Activated gamma-delta T cell treated with Interleukin-2 at 50 U/mL for 16 hours (primary cell): ENCODE data around the gene EIF4G3.
"Not testable (repeated sequence)": the region's sequence is repeated elsewhere in the genome, so short reads cannot be mapped to it uniquely, and the experiment has no call there.

Experiments used
- DNase-seq: peaks from one replicate; pipeline ENCODE4 v3.0.0-alpha.2; 2020

The EIF4G3 gene

DNA sequence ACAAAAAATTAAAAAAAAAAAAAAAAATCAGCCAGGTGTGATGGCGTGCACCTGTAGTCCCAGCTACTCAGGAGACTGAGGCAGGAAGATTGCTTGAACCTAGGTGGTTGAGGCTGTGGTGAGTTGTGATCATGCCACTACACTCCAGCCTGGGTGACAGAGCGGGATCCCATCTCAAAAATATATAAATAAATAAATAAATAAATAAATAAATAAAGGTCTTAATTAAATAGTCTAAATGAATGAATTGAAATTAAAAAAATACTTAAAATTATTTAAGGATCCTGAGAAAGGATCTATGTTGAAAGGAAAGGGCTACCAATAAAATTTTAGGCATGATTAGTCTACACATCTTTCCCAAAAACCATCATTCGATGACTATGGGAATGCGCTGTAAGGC is 322.2 kb downstream of the EIF4G3 start:
- no peak for DNase-seq

DNA sequence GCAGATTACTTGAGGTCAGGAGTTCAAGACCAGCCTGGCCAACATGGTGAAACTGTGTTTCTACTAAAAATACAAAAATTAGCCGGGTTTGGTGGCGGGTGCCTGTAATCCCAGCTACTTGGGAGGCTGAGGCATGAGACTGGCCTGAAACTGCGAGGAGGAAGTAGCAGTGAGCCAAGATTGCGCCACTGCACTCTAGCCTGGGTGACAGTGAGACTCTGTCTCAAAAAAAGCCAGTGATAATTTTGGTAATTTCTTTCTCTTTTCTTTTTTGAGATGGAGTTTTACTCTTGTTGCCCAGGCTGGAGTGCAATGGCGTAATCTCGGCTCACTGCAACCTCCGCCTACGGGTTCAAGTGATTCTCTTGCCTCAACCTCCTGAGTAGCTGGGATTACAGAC is 324.9 kb downstream of the EIF4G3 start:
- not testable (repeated sequence) for DNase-seq

DNA sequence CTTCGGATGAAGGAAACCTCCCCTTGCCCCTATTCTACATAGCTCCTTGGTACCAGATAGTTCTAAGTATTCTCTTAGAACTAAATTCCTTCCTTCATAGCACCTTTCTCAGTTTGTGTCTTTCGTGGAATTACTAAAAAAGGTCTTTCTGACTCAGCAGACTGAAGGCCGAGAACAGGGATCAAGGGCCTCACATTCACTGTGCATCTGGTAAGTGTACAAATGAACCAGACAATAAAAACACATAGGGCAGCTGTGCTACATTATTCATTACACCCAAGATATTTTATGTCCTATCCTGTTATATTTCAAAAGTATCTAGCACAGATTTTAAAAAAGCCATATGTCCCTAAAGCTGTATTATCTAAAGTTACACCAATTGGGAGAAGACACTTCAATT is 326.7 kb downstream of the EIF4G3 start:
- DNase-seq = no peak

DNA sequence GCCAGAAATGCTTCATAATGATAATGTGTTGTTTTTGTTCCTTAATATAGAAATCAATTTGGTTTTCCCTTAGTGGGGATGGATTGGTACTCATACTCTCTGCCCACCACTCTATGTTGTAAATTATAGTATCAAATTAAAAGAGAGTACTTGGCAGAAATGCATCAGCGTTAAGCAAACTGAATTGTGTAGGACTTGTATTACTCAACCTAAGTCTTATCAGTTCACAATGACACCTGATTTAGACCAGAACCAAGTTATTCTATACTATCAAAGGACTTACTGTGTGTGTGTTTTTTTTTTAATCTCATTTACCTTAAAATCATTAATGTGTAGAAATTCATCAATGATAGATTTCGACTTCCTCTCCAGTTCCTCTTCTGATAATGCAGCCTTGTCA is 327.6 kb downstream of the EIF4G3 start:
- no peak for DNase-seq

DNA sequence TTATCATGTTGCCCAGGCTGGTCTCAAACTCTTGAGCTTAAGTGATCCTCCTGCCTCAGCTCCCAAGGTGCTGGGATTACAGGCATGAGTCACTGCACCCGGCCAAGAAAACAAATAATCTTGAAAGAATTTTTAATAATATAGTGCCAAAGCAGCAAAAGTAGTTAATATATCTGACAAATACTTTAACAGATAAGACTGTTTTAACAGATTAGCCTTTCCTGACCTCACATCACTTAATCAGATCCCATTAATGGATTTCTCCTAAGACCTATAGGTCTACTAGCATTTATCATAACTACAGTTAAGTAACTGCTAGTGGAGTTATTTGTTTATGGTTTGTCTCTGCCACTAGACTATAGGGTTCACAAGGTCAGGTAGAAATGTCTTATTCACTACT is 328.5 kb downstream of the EIF4G3 start:
- no peak for DNase-seq

DNA sequence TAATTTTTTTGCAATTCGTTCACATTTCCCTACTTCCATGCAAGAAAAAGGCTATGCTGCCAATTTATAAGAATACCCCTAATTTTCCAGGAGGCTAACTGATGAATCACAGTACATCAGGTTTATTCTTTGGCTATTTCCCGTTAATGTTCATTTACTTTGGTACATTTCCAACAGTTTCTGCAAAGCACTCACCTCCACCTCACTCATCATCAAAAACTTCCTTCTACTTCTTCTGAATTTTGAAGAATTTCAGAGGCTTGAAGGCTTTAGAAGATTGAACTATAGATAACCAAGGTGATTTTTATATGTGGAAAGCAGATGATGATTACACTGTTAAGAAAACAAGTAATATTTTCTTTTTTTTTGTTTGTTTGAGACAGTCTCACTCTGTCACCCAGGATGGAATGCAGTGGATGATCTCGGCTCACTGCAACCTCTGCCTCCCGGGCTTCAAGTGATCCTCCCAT is 329.1 kb downstream of the EIF4G3 start:
- DNase-seq = no peak

DNA sequence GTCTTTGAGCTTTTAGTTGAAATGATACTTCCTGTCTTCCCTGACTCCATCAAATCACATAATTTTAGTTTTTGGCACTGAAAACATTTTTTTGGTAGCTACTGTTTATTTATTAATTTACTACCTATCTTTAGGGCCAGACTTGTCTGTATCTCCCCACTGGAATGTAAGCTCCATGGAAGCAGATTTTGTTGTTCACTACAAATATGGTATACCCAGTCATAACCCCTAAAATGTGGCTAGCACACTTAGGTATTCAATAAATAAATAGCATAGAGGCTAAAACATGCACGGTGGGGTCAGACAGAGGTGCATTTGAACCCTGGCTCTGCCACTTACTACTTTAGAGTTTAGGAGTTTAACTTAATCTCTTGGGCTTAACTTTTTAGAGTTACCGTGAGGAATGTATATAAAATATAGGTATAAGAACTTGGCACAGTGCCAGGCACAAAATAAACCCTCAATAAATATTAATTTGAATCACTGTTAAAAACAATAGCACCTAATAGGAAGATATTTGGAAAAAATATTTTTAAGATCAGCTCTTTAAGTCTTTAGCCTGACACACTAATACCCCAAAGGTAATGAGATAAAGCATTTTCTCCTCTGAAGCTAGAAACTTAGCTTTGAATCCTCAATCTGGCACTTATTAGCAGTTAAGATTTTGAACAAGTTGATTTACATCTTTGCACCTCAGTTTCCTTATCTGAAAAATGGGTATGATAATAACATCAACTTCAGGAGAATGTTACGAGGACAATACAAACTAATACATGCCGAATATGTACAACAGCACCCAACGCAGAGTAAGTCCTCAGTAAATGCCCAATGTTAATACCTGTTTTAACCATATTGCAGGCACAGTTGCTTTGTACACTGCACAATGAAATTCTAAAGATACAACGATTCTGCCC is 330.0 kb downstream of the EIF4G3 start:
- DNase-seq = no peak

DNA sequence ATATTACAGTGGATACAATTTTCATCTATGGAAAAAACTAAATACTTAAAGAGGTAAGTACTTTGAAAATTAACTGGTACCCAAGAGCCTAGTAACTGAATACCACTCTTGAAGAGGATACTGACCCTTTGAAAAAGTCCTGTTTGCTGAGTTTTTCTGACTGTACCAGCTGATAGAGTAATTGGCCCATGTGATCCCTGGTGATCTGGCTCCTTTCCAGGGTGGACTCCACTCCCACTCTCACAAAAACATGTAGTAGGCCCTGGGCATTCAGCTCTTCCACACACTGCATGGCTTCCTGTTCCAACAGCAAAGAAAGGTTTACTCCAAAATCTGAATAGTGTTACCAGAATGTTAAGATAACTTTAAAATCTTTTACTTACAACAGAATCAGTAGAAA is 336.0 kb downstream of the EIF4G3 start:
- DNase-seq = no peak

DNA sequence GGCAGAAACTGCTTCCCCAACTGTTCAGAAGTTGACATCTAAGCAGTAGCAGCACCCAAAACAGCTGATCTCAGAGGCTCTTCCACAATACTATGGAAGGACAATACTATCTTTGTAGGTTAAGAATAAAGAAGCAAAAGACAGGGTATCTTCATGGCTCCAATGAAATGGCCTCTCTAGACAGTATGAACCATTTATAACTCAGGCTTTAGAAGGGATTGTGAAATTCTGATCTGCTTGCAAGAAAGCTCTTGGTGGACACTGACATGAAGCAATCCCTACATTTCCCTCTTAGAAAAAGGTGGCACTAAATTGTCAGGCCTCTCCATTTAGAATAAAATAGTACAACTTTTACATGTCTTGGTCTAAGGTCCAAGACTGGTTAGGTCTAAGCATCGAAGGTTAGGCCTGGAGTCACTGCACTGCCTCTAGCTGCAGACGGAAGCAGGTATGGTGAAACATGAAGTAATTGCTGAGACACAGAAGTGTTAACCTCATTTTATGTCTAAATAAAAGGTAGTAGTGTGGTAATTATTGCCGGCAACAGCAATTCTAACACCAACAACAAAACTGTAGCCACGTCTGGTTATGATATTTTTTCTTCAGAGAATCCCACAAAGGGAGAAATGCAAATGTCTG is 339.0 kb downstream of the EIF4G3 start:
- no peak for DNase-seq

DNA sequence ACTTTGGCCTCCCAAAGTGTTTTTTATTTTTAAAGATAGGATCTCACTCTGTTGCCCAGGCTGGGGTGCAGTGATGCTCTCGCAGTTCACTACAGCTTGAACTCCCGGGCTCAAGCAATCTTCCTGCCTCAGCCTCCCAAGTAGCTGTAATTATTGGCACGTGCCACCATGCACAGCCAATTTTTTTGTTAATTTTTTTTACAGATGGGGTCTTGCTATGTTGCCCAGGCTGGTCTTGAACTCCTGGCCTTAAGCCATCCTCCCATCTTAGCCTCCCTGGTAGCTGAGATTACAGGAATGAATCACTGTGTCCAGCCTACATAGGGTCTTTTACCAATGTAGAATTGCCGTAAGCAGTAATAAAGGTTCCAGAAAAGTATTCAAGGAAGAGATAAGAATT is 340.5 kb downstream of the EIF4G3 start:
- DNase-seq = no peak

DNA sequence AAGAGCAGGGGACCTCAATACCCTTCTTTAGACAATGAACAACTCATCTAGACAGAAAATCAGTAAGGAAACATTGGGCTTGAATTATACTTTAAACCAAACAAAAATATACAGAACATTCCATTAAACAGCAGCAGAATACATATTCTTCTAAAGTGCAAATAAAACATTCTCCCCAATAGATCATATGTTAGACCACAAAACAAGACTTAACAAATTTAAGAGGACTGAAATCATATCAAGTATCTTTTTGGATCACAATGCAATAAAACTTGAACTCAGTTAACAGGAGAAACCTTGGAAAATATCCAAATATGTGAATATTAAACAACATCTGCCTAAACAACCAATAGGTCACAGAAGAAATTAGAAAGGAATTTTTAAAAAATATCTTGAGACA is 341.9 kb downstream of the EIF4G3 start:
- DNase-seq = no peak

DNA sequence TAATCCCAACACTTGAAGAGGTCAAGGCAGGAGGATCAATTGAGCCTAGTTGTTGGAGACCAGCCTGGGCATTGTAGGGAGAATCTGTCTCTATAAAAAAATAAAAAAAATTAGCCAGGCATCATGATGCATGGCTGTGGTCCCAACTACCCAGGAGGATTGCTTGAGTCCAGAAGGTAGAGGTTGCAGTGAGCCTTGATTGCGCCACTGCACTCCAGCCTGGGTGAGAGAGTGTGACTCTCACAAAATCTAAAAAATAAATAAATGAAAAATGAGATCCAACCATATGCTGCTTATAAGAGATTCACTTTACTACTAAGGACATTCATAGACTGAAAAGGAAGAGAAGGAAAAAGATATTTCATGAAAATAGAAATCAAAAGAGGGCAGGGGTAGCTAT is 342.5 kb downstream of the EIF4G3 start:
- no peak for DNase-seq

DNA sequence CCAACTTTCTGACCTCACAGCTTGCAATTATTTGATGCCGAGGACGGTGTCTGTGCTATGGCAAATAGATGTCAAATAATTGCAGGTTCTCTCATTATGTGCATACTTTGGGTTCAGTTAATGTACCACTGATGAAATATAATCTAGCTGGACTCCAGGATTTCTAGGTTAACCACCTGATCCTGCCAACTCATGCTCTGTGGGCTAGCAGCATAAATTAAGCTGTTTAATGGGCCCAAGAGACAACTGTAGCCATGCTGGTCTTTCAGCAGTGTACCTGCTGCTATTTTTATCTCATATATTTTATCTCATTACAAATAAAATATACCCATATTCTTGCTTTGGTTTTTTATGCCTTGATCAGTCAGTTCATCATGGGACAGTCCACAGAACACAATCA is 346.3 kb downstream of the EIF4G3 start:
- DNase-seq = no peak

DNA sequence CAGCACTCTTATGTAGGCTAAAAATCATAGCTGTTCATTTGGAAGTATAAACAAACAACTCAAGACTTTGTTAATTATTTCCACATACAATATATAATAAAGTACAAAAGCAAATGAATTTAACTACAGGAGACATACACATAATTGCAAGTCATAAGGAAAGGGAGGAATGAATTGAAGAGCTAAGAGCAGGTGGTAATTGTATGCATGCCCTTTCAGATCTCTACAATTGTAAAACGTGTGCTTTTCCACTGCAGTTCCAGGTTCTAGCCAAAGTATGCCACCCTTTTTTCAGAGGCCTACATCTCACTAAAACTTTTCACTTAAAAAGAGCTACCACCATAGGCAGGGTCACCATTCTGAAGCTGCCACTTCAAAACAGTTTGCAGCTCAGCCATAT is 346.8 kb downstream of the EIF4G3 start:
- no peak for DNase-seq

DNA sequence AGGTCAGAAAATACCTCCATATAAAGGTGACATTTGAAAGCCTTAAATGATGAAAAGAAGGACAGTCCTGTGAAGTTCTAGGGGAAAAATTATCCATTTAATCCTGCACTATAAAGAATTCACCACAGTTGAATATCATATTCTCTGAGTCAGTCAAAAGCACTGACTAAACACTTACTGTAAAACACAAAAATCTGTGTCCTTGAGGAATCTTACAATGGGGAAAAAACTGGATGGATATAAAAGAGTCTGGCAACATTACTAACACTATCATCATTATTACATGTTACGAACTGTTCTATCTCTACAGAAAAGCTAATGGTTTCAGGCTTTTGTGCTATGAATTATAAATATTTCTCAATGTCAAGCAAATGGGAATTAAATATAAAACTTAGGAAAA is 347.2 kb downstream of the EIF4G3 start:
- DNase-seq = no peak

DNA sequence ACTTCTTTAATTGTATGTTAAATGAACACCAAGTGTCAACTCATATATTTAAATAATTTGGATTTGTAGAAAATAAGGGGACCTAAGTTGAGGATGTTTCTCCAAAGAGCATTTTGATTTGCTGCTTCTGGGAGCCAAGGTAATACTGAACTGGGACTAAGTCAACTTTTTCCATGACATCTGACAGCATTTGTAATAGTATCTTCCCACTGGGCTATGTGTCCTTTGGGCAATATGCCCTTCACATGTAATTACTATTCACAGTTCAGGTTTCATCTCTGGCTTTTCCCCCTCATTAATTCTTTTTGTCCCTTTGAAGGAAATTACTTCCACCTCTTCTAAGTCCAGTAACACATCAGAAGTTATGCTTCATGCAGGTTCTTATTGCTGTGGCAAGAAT is 352.9 kb downstream of the EIF4G3 start:
- DNase-seq = no peak

DNA sequence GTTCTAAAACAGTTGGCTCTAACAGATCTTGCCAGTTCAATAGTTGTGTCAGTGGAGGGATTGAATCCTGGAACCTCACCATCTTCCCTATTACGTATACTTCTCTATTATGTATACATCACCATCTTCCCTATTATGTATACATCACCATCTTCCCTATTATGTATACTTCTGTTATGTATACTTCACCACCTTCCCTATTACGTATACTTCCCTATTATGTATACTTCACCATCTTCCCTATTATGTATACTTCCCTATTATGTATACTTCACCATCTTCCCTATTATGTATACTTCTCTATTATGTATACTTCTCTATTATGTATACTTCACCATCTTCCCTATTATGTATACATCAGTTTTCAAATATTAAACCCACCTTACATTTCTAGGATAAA is 355.2 kb downstream of the EIF4G3 start:
- no peak for DNase-seq

DNA sequence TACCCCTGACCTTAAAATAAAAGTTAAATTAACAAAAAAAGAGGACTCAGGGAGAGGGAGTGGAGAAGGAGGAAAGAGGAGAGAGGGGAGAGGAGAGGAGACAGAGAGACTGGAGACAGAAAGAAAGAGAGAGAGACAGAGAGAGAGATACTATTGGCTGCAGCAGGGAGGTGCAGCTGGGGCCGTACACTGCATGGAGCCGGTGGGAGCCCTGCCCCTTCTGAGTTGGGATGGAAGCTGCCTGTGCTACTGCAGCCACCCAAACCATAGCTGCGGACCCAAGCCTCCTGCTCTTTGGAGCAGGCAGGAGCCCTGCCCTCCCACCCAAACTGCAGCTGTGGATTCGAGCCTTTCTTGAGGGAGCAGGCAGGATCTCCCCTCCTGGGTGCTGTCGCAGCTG is 356.9 kb downstream of the EIF4G3 start:
- DNase-seq = no peak

DNA sequence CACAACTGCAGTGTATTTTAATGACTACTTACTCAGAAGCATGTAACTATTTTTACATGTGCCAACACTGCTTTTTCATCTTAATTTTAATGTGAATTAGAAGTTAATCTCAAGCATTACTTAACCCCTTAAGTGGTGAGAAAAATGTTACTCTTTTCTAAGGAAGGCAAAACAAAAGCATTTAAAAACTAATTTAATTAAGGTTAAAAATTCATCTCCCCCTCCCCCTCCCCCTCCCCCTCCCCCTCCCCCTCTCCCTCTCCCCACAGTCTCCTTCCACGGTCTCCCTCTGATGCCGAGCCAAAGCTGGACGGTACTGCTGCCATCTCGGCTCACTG is 362.2 kb downstream of the EIF4G3 start:
- no peak for DNase-seq

DNA sequence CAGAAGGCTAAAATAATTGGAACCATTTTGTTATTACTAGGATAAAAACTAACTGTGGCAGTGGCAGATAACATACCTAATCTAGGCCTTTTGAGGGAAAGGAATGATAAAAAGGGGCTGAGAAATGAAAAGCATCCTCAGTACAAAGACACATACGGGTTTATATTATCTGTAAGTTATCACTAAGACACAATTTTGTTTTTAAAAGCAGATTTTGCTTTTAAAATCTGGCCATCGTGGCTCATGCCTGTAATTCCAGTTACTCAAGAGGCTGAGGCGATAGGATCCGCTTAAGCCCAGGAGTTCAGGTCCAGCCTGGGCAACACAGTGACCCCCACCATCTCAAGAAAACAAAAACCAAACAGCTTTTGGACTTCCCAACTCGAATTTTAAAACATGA is 364.8 kb downstream of the EIF4G3 start:
- no peak for DNase-seq

DNA sequence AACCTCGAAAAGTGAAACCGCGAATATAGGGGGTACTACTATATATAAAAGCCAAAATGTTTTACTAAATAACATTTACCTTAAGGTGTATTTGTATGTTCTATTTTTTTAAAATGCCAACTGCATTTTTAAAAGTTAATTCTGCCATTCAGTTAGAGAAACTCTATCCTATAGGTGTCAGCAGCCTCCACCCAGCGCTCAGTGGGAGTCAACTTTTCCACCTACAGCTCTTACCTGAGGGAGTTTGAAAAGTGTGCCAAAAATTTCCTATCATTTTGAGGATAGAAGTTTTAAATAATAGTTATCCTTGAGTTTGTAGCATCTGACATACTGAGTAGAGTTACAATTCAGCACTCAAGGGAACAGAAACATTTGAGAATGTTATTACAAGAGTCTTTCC is 383.5 kb downstream of the EIF4G3 start:
- no peak for DNase-seq

DNA sequence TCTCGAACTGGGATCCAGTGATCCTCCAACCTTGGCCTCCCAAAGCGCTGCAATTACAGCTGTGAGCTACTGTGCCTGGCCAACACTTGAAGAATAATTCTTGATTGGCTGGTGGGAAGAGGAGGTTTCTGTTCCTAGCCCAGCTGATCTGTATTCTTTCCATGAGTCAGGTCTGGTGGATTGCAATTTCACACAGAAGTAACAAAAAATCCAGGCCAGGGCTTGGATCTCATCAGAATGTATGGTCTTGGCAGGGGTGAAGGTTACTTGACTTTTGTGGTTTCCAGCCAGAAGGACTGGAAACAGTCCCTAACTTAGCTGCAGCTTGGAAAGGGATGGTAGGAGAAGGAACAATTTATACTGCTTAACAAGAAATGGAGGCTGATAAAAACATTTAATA is 384.5 kb downstream of the EIF4G3 start:
- no peak for DNase-seq

DNA sequence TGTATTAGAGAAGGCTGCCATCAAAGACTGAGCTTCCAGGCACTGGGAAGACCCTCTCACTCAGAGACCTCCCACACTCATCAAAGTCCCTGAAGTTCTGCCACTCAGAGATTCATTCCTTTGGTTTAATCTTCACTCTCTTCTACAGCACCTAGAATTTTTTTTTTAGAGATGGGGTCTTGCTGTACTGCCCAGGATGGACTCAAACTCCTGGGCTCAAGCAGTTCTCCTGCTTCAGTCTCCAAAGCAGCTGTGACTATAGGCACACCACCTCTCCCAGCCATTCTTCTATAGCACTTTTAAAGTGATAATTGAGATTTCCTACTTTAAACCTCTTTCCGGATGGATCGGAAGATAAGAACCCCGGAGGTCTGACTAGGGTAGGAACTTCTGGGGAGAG is 385.9 kb downstream of the EIF4G3 start:
- no peak for DNase-seq

DNA sequence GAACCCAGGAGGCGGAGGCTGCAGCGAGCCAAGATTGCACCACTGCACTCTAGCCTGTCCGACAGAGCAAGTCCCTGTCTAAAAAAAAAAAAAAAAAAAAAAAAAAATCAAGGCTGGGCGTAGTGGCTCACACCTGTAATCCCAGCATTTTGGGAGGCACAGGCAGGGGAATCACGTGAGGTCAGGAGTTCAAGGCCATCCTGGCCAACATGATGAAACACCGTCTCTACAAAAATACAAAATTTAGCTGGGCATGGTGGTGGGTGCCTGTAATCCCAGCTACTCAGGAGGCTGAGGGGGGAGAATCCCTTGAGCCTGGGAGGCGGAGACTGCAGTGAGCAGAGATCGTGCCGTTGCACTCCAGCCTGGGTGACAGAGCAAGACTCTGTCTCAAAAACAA is 387.1 kb downstream of the EIF4G3 start:
- not testable (repeated sequence) for DNase-seq
